Brain microvascular endothelial cell (primary cell): ENCODE results near the gene EFNA5.

Experiments used
- DNase-seq: peaks from one replicate; pipeline ENCODE4 v3.0.0-alpha.2; 2020
- H3K27ac ChIP-seq: fragments of 250-450 bp; sonication (Bioruptor Pico); 2 replicates; pipeline ENCODE4 v1.5.1; 2020; ENCODE audit warnings: mild to moderate bottlenecking, moderate library complexity
- H3K27me3 ChIP-seq: fragments of 250-450 bp; sonication (Bioruptor Pico); replicated peaks from 2 replicates; pipeline ENCODE4 v1.5.1; 2020; ENCODE audit warnings: mild to moderate bottlenecking
- H3K36me3 ChIP-seq: fragments of 250-450 bp; sonication (Bioruptor Pico); replicated peaks from 2 replicates; pipeline ENCODE4 v1.5.1; 2020; ENCODE audit warnings: mild to moderate bottlenecking
- H3K4me3 ChIP-seq: 2 replicates; pipeline ENCODE4 v1.5.1; 2011; ENCODE audit warnings: low read depth, mild to moderate bottlenecking, control low read depth, low read length, moderate library complexity
- CTCF ChIP-seq: IDR thresholded peaks from 2 replicates; pipeline ENCODE4 v1.5.1; 2011; ENCODE audit warnings: low read depth, mild to moderate bottlenecking, moderate library complexity, low read length, control low read depth, inconsistent platforms; ENCODE audit errors: missing control alignments
- in situ Hi-C: cut with HindIII; loops from 2 replicates; pipeline ENCODE4 v1.10.0; 2017; ENCODE audit warnings: low sequenced_read_pairs, low pct_ligation_motif_present

The EFNA5 gene

GRCh38 chr5:107376546-107377276, 294.0 kb downstream of the EFNA5 start:
- H3K27me3 ChIP-seq: no peaks in the 10 kb centered on the region
- no peak overlapping the region for H3K4me3 ChIP-seq
- in situ Hi-C loops: no loop called here
- no peaks in the 10 kb centered on the region for H3K36me3 ChIP-seq
- no peak for TF ChIP-seq CTCF
- peak; percentile 86 for DNase-seq
- peak overlapping the region; percentile 67 for H3K27ac ChIP-seq

- no peaks in the 10 kb centered on the region for H3K36me3 ChIP-seq
- H3K4me3 ChIP-seq: no peak overlapping the region
- no peaks in the 10 kb centered on the region for H3K27me3 ChIP-seq
- TF ChIP-seq CTCF: no peak
- in situ Hi-C loops: no loop called here
- H3K27ac ChIP-seq: no peak overlapping the region
- DNase-seq: no peak
Measured at GRCh38 chr5:107373549-107374263, 297.0 kb downstream of the EFNA5 start.

- in situ Hi-C loops: no loop called here
- no peaks in the 10 kb centered on the region for H3K36me3 ChIP-seq
Measured at GRCh38 chr5:107372723-107373450, 297.9 kb downstream of the EFNA5 start.

GRCh38 chr5:107370396-107370968, 300.3 kb downstream of the EFNA5 start:
- TF ChIP-seq CTCF: no peak
- Histone ChIP-seq H3K4me3 (no peak overlapping the region), H3K36me3 (no peaks in the 10 kb centered on the region), H3K27ac (no peak overlapping the region), H3K27me3 (no peaks in the 10 kb centered on the region)
- DNase-seq: no peak
- in situ Hi-C loops: no loop called here

More at GRCh38 chr5:107372723-107373450, 297.9 kb downstream of the EFNA5 start:
- H3K4me3 ChIP-seq: no peak overlapping the region
- no peaks in the 10 kb centered on the region for H3K27me3 ChIP-seq
- no peak for DNase-seq
- no peak overlapping the region for H3K27ac ChIP-seq
- no peak for TF ChIP-seq CTCF

GRCh38 chr5:107369622-107370021, 301.1 kb downstream of the EFNA5 start:
- Histone ChIP-seq H3K27ac (no peak overlapping the region), H3K27me3 (no peaks in the 10 kb centered on the region), H3K4me3 (no peak overlapping the region), H3K36me3 (no peaks in the 10 kb centered on the region)
- no peak for TF ChIP-seq CTCF
- no peak for DNase-seq
- in situ Hi-C loops: no loop called here
